Right atrium auricular region (tissue), 2 donors: ENCODE results near the gene CFAP45. TPM values are rescaled to one million over a fixed set of nuclear protein-coding genes. Genes with fewer than 3 reads are reported as not detected.
"Not testable (repeated sequence)": the region's sequence is repeated elsewhere in the genome, so short reads cannot be mapped to it uniquely, and the experiment has no call there.

Source experiments
- DNase-seq: peaks from one replicate; pipeline ENCODE4 v3.0.0-alpha.2; 2019; ENCODE audit warnings: low spot score
- H3K27ac ChIP-seq, 2 donors: fragments of 200-600 bp; sonication (generic); 1 replicate in 1 of 2; 2 replicates in 1 of 2; pipeline ENCODE4 v1.5.1; 2016 to 2019
- H3K27me3 ChIP-seq, 2 donors: fragments of 200-600 bp; sonication (generic); one replicate each; pipeline versions ENCODE4 v1.5.1 to v1.6.0; 2017 to 2019
- H3K36me3 ChIP-seq: fragments of 200-600 bp; sonication (generic); one replicate; pipeline ENCODE4 v1.5.1; 2016
- H3K4me1 ChIP-seq, 2 donors: fragments of 200-600 bp; sonication (generic); one replicate each; pipeline versions ENCODE4 v1.5.1 to v1.6.0; 2017 to 2019
- H3K4me3 ChIP-seq, 2 donors: fragments of 200-600 bp; sonication (generic); 1 replicate in 1 of 2; 2 replicates in 1 of 2; pipeline ENCODE4 v1.5.1; 2017 to 2019; ENCODE audit warnings: mild to moderate bottlenecking in 1 of 2, moderate library complexity in 1 of 2
- H3K9me3 ChIP-seq, 2 donors: fragments of 200-600 bp; sonication (generic); one replicate each; pipeline ENCODE4 v1.5.1; 2019
- total RNA-seq, 2 donors: library from RNA; depleted of rRNA; stranded (reverse); fragments of >200 nt; gene quantifications; one replicate each; pipeline ENCODE4 v1.1.0, GENCODE V29; 2016
- TF ChIP-seq, protein P1 (sequence below), 2 donors: fragments of 200-600 bp; sonication (generic); IDR thresholded peaks; one replicate each; pipeline ENCODE4 v1.5.1; 2019; ENCODE audit warnings: antibody characterized with exemption in 2 of 2

The CFAP45 gene
- total RNA-seq, 2 donors from 2014 or later, result 0.86 to 1.3 TPM

- no peaks in the 10 kb centered on the region for H3K27me3 ChIP-seq
- H3K4me3 ChIP-seq, result no peak overlapping the region
- no peak for DNase-seq
- no peak overlapping the region for H3K27ac ChIP-seq
- no peaks in the 10 kb centered on the region for H3K9me3 ChIP-seq
- peaks cover 0 to 19% of the 10 kb centered on the region in 2 donors for H3K4me1 ChIP-seq
- no peaks in the 10 kb centered on the region for H3K36me3 ChIP-seq
- TF ChIP-seq, protein P1, sequence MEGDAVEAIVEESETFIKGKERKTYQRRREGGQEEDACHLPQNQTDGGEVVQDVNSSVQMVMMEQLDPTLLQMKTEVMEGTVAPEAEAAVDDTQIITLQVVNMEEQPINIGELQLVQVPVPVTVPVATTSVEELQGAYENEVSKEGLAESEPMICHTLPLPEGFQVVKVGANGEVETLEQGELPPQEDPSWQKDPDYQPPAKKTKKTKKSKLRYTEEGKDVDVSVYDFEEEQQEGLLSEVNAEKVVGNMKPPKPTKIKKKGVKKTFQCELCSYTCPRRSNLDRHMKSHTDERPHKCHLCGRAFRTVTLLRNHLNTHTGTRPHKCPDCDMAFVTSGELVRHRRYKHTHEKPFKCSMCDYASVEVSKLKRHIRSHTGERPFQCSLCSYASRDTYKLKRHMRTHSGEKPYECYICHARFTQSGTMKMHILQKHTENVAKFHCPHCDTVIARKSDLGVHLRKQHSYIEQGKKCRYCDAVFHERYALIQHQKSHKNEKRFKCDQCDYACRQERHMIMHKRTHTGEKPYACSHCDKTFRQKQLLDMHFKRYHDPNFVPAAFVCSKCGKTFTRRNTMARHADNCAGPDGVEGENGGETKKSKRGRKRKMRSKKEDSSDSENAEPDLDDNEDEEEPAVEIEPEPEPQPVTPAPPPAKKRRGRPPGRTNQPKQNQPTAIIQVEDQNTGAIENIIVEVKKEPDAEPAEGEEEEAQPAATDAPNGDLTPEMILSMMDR (IDR thresholded peaks at IDR 0.05), result no peak
Observed at GRCh38 chr1:159902541-159902940, 2.6 kb upstream of the CFAP45 start.

DNA sequence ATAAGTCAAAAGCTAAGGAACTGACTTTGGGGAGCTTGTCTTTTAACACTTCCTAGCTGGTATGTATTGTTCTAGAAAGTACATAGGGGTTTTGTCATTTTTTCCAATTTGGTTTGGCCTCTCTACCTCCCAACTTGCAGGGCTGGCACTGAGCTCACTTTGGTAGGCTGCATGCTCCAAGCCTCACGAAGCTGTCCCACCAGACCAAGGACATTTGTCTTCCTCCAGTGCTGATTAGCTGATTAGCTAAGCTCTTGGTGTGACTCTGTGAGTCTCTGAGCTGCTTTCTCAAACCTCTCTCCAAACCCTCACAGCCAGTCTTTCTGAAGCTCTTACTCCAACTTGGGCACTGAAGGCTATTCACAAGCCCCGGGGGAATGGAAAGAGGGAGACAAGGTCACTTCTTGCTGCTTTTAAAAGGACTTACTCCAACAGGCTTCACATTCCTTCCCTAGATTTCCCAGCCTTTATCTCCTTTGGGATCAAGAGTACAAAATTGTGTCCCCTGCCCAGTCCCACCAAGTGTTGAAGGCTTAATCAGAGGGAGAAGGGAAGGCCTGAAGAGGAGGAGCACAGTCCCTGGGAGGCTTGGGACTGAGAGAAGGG, 893 bp upstream of the CFAP45 start:
- H3K27ac ChIP-seq, result peak overlapping the region; percentile 17 to 22
- H3K4me1 ChIP-seq, result peaks cover 0 to 19% of the 10 kb centered on the region in 2 donors
- H3K36me3 ChIP-seq, result no peaks in the 10 kb centered on the region
- H3K27me3 ChIP-seq, result no peaks in the 10 kb centered on the region
- DNase-seq, result no peak
- H3K4me3 ChIP-seq, result no peak overlapping the region
- no peaks in the 10 kb centered on the region for H3K9me3 ChIP-seq
- TF ChIP-seq, protein P1 (IDR thresholded peaks at IDR 0.05), result no peak

DNA sequence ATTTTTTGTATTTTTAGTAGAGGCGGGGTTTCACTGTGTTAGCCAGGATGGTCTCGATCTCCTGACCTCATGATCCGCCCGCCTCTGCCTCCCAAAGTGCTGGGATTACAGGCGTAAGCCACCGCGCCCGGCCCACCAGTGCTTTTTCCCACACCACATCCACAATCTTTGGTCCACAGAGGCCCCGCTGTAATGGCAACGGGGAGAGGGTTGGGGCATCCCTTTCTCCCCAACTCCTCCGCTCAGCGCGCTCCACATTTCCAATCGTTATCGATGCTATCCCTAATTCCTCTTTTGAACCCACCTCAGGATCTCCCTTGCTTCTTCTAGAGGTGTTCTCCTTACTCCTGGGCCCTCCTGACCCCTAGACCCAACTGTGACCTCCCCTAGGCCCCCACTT, 331 bp downstream of the CFAP45 start:
- H3K4me1 ChIP-seq, result peaks cover 0 to 19% of the 10 kb centered on the region in 2 donors
- peak overlapping the region in 1 of 2 donors; percentile 22 for H3K27ac ChIP-seq
- H3K27me3 ChIP-seq, H3K36me3 ChIP-seq, DNase-seq, H3K4me3 ChIP-seq, H3K9me3 ChIP-seq: not testable (repeated sequence)

DNA sequence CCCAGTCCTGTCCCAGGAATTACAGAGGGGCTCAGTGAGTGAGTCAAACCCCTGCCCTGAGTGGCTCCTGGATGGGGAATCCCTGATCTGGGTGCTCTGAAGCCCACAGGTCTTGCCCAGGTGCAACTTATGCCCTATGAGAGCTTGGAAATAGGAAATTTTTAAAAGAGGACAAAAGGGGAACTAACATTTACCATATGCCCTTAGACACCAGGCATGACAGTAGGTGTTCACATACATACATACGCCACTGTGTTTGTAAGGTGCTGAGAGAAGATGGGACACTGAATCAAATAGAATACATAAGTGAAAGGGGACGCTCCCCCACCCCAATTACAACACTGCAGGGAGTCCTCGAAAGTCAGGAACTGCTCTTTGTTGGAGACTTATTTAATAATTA, 1.4 kb downstream of the CFAP45 start:
- Histone ChIP-seq H3K27ac (no peak overlapping the region), H3K4me1 (peaks cover 0 to 19% of the 10 kb centered on the region in 2 donors)

DNA sequence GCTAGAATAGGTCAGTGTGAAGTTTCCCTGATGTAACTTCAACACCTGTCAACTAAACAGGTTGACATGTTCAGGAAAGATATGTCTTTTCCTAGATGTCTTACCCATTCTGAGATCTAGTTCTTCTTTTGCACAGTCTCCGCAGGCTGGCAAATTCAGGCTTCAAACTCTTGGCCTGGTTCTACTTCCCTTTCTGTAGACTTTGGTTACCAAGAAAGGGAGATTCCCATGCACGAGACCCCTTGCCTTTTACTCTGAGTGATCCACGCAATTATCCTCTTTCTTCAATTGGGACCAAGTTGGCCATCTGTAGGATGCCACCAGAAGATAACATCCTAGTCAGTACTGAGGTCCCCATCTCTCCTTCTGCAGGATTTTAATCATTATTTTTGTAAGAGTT, 2.0 kb downstream of the CFAP45 start:
- TF ChIP-seq, protein P1 (IDR thresholded peaks at IDR 0.05), result no peak
- H3K36me3 ChIP-seq, result no peaks in the 10 kb centered on the region
- H3K4me1 ChIP-seq, result peaks cover 0 to 19% of the 10 kb centered on the region in 2 donors
- H3K27me3 ChIP-seq, result no peaks in the 10 kb centered on the region
- H3K4me3 ChIP-seq, result no peak overlapping the region
- no peaks in the 10 kb centered on the region for H3K9me3 ChIP-seq
- no peak overlapping the region for H3K27ac ChIP-seq
- no peak for DNase-seq

More for the DNA sequence above, 1.4 kb downstream of the CFAP45 start:
- H3K27me3 ChIP-seq, result no peaks in the 10 kb centered on the region
- no peaks in the 10 kb centered on the region for H3K9me3 ChIP-seq
- TF ChIP-seq, protein P1 (IDR thresholded peaks at IDR 0.05), result no peak
- DNase-seq, result no peak
- H3K4me3 ChIP-seq, result no peak overlapping the region
- no peaks in the 10 kb centered on the region for H3K36me3 ChIP-seq

GRCh38 chr1:159896546-159896930, 3.4 kb downstream of the CFAP45 start:
- DNase-seq, result no peak
- Histone ChIP-seq H3K27me3 (no peaks in the 10 kb centered on the region), H3K9me3 (no peaks in the 10 kb centered on the region), H3K4me3 (no peak overlapping the region), H3K36me3 (no peaks in the 10 kb centered on the region), H3K27ac (peak overlapping the region in 1 of 2 donors; percentile 1), H3K4me1 (peaks cover 0 to 22% of the 10 kb centered on the region in 2 donors)
- TF ChIP-seq, protein P1 (IDR thresholded peaks at IDR 0.05), result no peak
